Measurements from ENCODE around the gene PTHLH. TPM values are rescaled to one million over a fixed set of nuclear protein-coding genes. Genes with fewer than 3 reads are reported as not detected.

The PTHLH gene
- total and polyA plus RNA-seq, 2 experiments from 2014 or later, result not detected

DNA sequence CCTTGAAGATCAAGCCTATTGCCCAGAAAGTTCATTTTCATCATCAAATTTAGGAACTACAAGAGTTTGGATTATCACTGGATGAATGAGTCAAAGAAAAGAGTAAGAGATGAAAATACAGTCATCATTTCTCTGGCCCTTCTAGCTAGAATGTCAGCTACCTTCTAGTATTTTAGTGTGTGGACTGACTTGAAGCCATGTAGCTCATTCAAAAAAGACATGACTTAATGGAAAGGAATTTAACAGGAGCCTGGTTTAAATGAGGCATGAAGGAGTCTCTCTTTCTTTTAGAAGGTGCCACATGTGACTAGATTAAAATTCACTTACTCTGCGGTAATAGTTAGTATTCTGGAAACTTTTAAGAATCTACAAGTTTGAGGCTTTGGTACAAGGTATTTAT, 7.1 kb downstream of the PTHLH start:
- Mint-ChIP-seq H3K27me3 (ENCODE audit: insufficient read depth, low read depth, poor library complexity) (peaks cover 44% of the 10 kb centered on the region), H3K36me3 (ENCODE audit: low read depth) (no peaks in the 10 kb centered on the region), H3K4me1 (peaks cover 13% of the 10 kb centered on the region), H3K27ac (no peak overlapping the region), H3K9me3 (no peaks in the 10 kb centered on the region), H3K4me3 (no peak overlapping the region)
- Histone ChIP-seq H3K79me2 (replicated peaks; ENCODE audit: insufficient read depth) (no peaks in the 10 kb centered on the region), H3K27me3 (ENCODE audit: insufficient read depth) (peaks cover 64% of the 10 kb centered on the region), H3K4me3 (no peak overlapping the region), H3K27ac (ENCODE audit: low read depth) (no peak overlapping the region), H2AFZ (no peak overlapping the region), H3K9me2 (ENCODE audit: insufficient read depth) (no peaks in the 10 kb centered on the region), H3K4me2 (no peak overlapping the region), H4K20me1 (replicated peaks; ENCODE audit: insufficient read depth) (no peaks in the 10 kb centered on the region), H3K36me3 (ENCODE audit: insufficient read depth) (no peaks in the 10 kb centered on the region), H3F3A (replicated peaks; ENCODE audit: low read depth) (peaks cover 6% of the 10 kb centered on the region), H3K4me1 (ENCODE audit: insufficient read depth) (peaks cover 28% of the 10 kb centered on the region; the same call in 1 of the 2 replicates)
- ATAC-seq (no peak), DNase-seq (ENCODE audit: low spot score) (no peak)
- TF ChIP-seq EZH2 (IDR thresholded peaks at IDR 0.05; ENCODE audit: low read depth, unreplicated experiment), result no peak
- no peak for TF ChIP-seq JUNB (IDR thresholded peaks at IDR 0.05; ENCODE audit: unreplicated experiment)
- TF ChIP-seq, protein P1, sequence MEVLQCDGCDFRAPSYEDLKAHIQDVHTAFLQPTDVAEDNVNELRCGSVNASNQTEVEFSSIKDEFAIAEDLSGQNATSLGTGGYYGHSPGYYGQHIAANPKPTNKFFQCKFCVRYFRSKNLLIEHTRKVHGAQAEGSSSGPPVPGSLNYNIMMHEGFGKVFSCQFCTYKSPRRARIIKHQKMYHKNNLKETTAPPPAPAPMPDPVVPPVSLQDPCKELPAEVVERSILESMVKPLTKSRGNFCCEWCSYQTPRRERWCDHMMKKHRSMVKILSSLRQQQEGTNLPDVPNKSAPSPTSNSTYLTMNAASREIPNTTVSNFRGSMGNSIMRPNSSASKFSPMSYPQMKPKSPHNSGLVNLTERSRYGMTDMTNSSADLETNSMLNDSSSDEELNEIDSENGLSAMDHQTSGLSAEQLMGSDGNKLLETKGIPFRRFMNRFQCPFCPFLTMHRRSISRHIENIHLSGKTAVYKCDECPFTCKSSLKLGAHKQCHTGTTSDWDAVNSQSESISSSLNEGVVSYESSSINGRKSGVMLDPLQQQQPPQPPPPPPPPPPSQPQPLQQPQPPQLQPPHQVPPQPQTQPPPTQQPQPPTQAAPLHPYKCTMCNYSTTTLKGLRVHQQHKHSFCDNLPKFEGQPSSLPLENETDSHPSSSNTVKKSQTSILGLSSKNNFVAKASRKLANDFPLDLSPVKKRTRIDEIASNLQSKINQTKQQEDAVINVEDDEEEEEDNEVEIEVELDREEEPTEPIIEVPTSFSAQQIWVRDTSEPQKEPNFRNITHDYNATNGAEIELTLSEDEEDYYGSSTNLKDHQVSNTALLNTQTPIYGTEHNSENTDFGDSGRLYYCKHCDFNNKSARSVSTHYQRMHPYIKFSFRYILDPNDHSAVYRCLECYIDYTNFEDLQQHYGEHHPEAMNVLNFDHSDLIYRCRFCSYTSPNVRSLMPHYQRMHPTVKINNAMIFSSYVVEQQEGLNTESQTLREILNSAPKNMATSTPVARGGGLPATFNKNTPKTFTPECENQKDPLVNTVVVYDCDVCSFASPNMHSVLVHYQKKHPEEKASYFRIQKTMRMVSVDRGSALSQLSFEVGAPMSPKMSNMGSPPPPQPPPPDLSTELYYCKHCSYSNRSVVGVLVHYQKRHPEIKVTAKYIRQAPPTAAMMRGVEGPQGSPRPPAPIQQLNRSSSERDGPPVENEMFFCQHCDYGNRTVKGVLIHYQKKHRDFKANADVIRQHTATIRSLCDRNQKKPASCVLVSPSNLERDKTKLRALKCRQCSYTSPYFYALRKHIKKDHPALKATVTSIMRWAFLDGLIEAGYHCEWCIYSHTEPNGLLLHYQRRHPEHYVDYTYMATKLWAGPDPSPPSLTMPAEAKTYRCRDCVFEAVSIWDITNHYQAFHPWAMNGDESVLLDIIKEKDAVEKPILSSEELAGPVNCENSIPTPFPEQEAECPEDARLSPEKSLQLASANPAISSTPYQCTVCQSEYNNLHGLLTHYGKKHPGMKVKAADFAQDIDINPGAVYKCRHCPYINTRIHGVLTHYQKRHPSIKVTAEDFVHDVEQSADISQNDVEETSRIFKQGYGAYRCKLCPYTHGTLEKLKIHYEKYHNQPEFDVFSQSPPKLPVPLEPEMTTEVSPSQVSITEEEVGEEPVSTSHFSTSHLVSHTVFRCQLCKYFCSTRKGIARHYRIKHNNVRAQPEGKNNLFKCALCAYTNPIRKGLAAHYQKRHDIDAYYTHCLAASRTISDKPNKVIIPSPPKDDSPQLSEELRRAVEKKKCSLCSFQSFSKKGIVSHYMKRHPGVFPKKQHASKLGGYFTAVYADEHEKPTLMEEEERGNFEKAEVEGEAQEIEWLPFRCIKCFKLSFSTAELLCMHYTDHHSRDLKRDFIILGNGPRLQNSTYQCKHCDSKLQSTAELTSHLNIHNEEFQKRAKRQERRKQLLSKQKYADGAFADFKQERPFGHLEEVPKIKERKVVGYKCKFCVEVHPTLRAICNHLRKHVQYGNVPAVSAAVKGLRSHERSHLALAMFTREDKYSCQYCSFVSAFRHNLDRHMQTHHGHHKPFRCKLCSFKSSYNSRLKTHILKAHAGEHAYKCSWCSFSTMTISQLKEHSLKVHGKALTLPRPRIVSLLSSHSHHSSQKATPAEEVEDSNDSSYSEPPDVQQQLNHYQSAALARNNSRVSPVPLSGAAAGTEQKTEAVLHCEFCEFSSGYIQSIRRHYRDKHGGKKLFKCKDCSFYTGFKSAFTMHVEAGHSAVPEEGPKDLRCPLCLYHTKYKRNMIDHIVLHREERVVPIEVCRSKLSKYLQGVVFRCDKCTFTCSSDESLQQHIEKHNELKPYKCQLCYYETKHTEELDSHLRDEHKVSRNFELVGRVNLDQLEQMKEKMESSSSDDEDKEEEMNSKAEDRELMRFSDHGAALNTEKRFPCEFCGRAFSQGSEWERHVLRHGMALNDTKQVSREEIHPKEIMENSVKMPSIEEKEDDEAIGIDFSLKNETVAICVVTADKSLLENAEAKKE (CRISPR knock-in tag; IDR thresholded peaks at IDR 0.05), result no peak
- TF ChIP-seq, protein P2, sequence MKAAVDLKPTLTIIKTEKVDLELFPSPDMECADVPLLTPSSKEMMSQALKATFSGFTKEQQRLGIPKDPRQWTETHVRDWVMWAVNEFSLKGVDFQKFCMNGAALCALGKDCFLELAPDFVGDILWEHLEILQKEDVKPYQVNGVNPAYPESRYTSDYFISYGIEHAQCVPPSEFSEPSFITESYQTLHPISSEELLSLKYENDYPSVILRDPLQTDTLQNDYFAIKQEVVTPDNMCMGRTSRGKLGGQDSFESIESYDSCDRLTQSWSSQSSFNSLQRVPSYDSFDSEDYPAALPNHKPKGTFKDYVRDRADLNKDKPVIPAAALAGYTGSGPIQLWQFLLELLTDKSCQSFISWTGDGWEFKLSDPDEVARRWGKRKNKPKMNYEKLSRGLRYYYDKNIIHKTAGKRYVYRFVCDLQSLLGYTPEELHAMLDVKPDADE (IDR thresholded peaks at IDR 0.05), result no peak
- no peak for TF ChIP-seq ZNF331 (CRISPR knock-in tag; IDR thresholded peaks at IDR 0.05; ENCODE audit: low read depth)
- no peak for TF ChIP-seq POLR2AphosphoS5 (IDR thresholded peaks at IDR 0.05; ENCODE audit: low read depth)
- TF ChIP-seq EZH2phosphoT487 (IDR thresholded peaks at IDR 0.05; ENCODE audit: unreplicated experiment), result no peak
- no peak for TF ChIP-seq ZNF114 (CRISPR knock-in tag; IDR thresholded peaks at IDR 0.05)
- TF ChIP-seq, protein P3, sequence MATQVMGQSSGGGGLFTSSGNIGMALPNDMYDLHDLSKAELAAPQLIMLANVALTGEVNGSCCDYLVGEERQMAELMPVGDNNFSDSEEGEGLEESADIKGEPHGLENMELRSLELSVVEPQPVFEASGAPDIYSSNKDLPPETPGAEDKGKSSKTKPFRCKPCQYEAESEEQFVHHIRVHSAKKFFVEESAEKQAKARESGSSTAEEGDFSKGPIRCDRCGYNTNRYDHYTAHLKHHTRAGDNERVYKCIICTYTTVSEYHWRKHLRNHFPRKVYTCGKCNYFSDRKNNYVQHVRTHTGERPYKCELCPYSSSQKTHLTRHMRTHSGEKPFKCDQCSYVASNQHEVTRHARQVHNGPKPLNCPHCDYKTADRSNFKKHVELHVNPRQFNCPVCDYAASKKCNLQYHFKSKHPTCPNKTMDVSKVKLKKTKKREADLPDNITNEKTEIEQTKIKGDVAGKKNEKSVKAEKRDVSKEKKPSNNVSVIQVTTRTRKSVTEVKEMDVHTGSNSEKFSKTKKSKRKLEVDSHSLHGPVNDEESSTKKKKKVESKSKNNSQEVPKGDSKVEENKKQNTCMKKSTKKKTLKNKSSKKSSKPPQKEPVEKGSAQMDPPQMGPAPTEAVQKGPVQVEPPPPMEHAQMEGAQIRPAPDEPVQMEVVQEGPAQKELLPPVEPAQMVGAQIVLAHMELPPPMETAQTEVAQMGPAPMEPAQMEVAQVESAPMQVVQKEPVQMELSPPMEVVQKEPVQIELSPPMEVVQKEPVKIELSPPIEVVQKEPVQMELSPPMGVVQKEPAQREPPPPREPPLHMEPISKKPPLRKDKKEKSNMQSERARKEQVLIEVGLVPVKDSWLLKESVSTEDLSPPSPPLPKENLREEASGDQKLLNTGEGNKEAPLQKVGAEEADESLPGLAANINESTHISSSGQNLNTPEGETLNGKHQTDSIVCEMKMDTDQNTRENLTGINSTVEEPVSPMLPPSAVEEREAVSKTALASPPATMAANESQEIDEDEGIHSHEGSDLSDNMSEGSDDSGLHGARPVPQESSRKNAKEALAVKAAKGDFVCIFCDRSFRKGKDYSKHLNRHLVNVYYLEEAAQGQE (IDR thresholded peaks at IDR 0.05; ENCODE audit: unreplicated experiment), result no peak
- TF ChIP-seq, protein P4, sequence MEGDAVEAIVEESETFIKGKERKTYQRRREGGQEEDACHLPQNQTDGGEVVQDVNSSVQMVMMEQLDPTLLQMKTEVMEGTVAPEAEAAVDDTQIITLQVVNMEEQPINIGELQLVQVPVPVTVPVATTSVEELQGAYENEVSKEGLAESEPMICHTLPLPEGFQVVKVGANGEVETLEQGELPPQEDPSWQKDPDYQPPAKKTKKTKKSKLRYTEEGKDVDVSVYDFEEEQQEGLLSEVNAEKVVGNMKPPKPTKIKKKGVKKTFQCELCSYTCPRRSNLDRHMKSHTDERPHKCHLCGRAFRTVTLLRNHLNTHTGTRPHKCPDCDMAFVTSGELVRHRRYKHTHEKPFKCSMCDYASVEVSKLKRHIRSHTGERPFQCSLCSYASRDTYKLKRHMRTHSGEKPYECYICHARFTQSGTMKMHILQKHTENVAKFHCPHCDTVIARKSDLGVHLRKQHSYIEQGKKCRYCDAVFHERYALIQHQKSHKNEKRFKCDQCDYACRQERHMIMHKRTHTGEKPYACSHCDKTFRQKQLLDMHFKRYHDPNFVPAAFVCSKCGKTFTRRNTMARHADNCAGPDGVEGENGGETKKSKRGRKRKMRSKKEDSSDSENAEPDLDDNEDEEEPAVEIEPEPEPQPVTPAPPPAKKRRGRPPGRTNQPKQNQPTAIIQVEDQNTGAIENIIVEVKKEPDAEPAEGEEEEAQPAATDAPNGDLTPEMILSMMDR (conservative IDR thresholded peaks at IDR 0.05; ENCODE audit: low read depth in 2 of 2), result no peak
- TF ChIP-seq CREB1 (CRISPR knock-in tag; IDR thresholded peaks at IDR 0.05; ENCODE audit: low read depth), result no peak
- TF ChIP-seq NANOG (IDR thresholded peaks at IDR 0.05; ENCODE audit: borderline replicate concordance), result no peak
- TF ChIP-seq STAT1 (IDR thresholded peaks at IDR 0.05; ENCODE audit: unreplicated experiment), result no peak

Data from GM23338 (cell line).